ENCODE measurements around the gene AGO1. TPM values are rescaled to one million over a fixed set of nuclear protein-coding genes. Genes with fewer than 3 reads are reported as not detected.

AGO1 gene
- total RNA-seq (2021; fragmentation: NEBNext Ultra II Directional; extraction: Animal tissue kit (Norgen Biotek cat#: 25700)) (71.2 and 73.7 TPM in 2 replicates), polyA plus RNA-seq (2011; rRNA removed) (15.1 and 18.0 TPM in 2 replicates), polyA minus RNA-seq (2011; rRNA and poly(A)+ RNA removed) (105 and 117 TPM in 2 replicates)
- 15.7 TPM for polyA plus RNA-seq (2011; cell fraction: cytosol; rRNA removed)
- 31.2 TPM for polyA plus RNA-seq (2011; cell fraction: nucleus; rRNA removed)
- 15.6 to 21.9 TPM (median 20.5 TPM) in 4 replicates for polyA plus RNA-seq (2012, experiment 1 of 2)
- polyA plus RNA-seq (2012, experiment 2 of 2): 3.6 TPM
- polyA plus RNA-seq (2013, experiment 1 of 2): 17.0 TPM
- 16.4 TPM for polyA plus RNA-seq (2013, experiment 2 of 2)
- 49.0 TPM for polyA minus RNA-seq (2011; cell fraction: cytosol; rRNA and poly(A)+ RNA removed)
- 35.3 TPM for polyA minus RNA-seq (2011; cell fraction: nucleus; rRNA and poly(A)+ RNA removed)
- long read RNA-seq, experiment 1, partial matches to known transcripts: 0 of 22 reads
- long read RNA-seq, experiment 1, other reads (novel, unspliced or antisense): 22 of 22 reads
- long read RNA-seq, experiment 2, partial matches to known transcripts: 0 of 3 reads
- long read RNA-seq, experiment 2, other reads (novel, unspliced or antisense): 3 of 3 reads

GRCh38 chr1:35882945-35883634, at the start of gene AGO1:
Gene AGO1, plus strand, starts transcription at chr1:35883209. Its CDS starts 213 bp downstream, at chr1:35883422.
- H4K8ac ChIP-seq (ENCODE audit: extremely low read depth, insufficient read depth, low read length): peak within 1 kb of the TSS; percentile 90
- CTCF ChIA-PET (ENCODE audit: partially characterized antibody): interaction anchor here (0.8 to 3.4 kb wide), 12 partner anchors 10 to 157 kb away, joined by 3 to 22 read pairs (median 4); no protein-coding TSS in a partner anchor
- no peak within 1 kb of the TSS for H2BK12ac ChIP-seq (ENCODE audit: low read depth, low read length)
- no peak for FAIRE-seq
- peak within 1 kb of the TSS; percentile 38 to 74 (median 73) for H3K9ac ChIP-seq (replicated peaks in 1 of 4; ENCODE audit: extremely low read depth in 1 of 4, low read depth in 3 of 4, low read length in 3 of 4)
- H2BK15ac ChIP-seq (ENCODE audit: low read length): peak within 1 kb of the TSS; percentile 37; the same call in 1 of the 2 replicates
- H3K4me3 ChIP-seq (ENCODE audit: extremely low read depth in 1 of 4, insufficient read depth in 2 of 4, low read depth in 3 of 4, low read length in 4 of 4): peak within 1 kb of the TSS; percentile 90 to 99 (median 98)
- peak within 1 kb of the TSS; percentile 39 for H4K91ac ChIP-seq (replicated peaks; ENCODE audit: insufficient read length, low read length)
- no peak within 1 kb of the TSS for H3K14ac ChIP-seq (ENCODE audit: insufficient read length)
- H2BK120ac ChIP-seq (replicated peaks; ENCODE audit: low read depth, low read length): no peak within 1 kb of the TSS
- no peak within 1 kb of the TSS for H3K23ac ChIP-seq (ENCODE audit: insufficient read length)
- H2BK20ac ChIP-seq (ENCODE audit: low read length): peak within 1 kb of the TSS; percentile 28; the same call in 1 of the 2 replicates
- peak; percentile 85 to 99 for DNase-seq (ENCODE audit: low read depth in 1 of 2, low spot score in 2 of 2)
- H3K36me3 ChIP-seq (ENCODE audit: control insufficient read depth in 2 of 4, insufficient read depth in 4 of 4, low read length in 3 of 4): no peaks in the 10 kb centered on the region
- H2BK5ac ChIP-seq (ENCODE audit: low read depth, low read length): peak within 1 kb of the TSS; percentile 90; the same call in 1 of the 2 replicates
- H3K23me2 ChIP-seq (ENCODE audit: low read depth, low read length): peaks cover 10% of the 10 kb centered on the region
- WGBS, 2 experiments (ENCODE audit: extremely low coverage in 1 of 2, insufficient coverage in 1 of 2, insufficient read length in 1 of 2, insufficient replicate concordance in 2 of 2, low coverage in 1 of 2, low lambda C conversion rate in 2 of 2, missing lambda C conversion rate in 1 of 2): 2% methylated on average over 56 of the region's 58 CpGs; no CpG with 5 or more reads in 1 of the 2 experiments
- no peak within 1 kb of the TSS for H2AK5ac ChIP-seq (ENCODE audit: low read depth, low read length)
- H3K18ac ChIP-seq (ENCODE audit: extremely low read depth, low read length): peak within 1 kb of the TSS; percentile 85
- H3K79me1 ChIP-seq (ENCODE audit: low read depth, low read length): peaks cover 12% of the 10 kb centered on the region
- H3K79me2 ChIP-seq (ENCODE audit: control insufficient read depth in 1 of 2, insufficient read depth in 2 of 2, low read length in 2 of 2): peaks cover 16 to 41% of the 10 kb centered on the region in 2 experiments
- peaks cover 0 to 5% (median 2%) of the 10 kb centered on the region in 4 experiments; a peak in 2 of 7 replicates for H3K27me3 ChIP-seq (replicated peaks in 1 of 4; ENCODE audit: control insufficient read depth in 3 of 4, extremely low read depth in 1 of 4, insufficient read depth in 3 of 4, low read length in 3 of 4)
- no peaks in the 10 kb centered on the region for H3K9me3 ChIP-seq (ENCODE audit: insufficient read depth in 2 of 2, low read depth in 1 of 2, low read length in 1 of 2)
- peak within 1 kb of the TSS; percentile 55 for H3K4ac ChIP-seq (replicated peaks; ENCODE audit: insufficient read length, low read depth, low read length)
- H3K27ac ChIP-seq (ENCODE audit: low read depth, low read length): 0 out of 2 replicates have a peak within 1 kb of the TSS, but pooled peaks have one; percentile 42
- peak within 1 kb of the TSS; percentile 59 for H2AFZ ChIP-seq (ENCODE audit: low read length)
- peaks cover 14 to 32% (median 29%) of the 10 kb centered on the region in 4 experiments for H3K4me1 ChIP-seq (replicated peaks in 1 of 4; ENCODE audit: control insufficient read depth in 3 of 4, insufficient read depth in 4 of 4, low read length in 3 of 4)
- POLR2A ChIA-PET (ENCODE audit: partially characterized antibody): interaction anchor here (3.2 kb wide), 1 partner anchor 48 kb away, joined by 19 read pairs; the partner anchor contains the start of gene AGO3
- H4K20me1 ChIP-seq (replicated peaks in 1 of 2; ENCODE audit: control insufficient read depth in 1 of 2, insufficient read depth in 2 of 2, low read length in 2 of 2): peaks cover 13 to 20% of the 10 kb centered on the region in 2 experiments
- peak within 1 kb of the TSS; percentile 69 for H4K5ac ChIP-seq (ENCODE audit: insufficient read length, low read depth, low read length)
- H3K4me2 ChIP-seq (ENCODE audit: insufficient read depth in 1 of 2, low read depth in 2 of 2, low read length in 2 of 2): peak within 1 kb of the TSS; percentile 80 to 97
- peak within 1 kb of the TSS; percentile 75 for H3K56ac ChIP-seq (replicated peaks; ENCODE audit: insufficient read length, low read depth, low read length)
- no peak for TF ChIP-seq SP4 (IDR thresholded peaks at IDR 0.05; ENCODE audit: low read length)
- no peak for TF ChIP-seq SUZ12 (IDR thresholded peaks at IDR 0.05; ENCODE audit: low read length)
- TF ChIP-seq, protein P1, sequence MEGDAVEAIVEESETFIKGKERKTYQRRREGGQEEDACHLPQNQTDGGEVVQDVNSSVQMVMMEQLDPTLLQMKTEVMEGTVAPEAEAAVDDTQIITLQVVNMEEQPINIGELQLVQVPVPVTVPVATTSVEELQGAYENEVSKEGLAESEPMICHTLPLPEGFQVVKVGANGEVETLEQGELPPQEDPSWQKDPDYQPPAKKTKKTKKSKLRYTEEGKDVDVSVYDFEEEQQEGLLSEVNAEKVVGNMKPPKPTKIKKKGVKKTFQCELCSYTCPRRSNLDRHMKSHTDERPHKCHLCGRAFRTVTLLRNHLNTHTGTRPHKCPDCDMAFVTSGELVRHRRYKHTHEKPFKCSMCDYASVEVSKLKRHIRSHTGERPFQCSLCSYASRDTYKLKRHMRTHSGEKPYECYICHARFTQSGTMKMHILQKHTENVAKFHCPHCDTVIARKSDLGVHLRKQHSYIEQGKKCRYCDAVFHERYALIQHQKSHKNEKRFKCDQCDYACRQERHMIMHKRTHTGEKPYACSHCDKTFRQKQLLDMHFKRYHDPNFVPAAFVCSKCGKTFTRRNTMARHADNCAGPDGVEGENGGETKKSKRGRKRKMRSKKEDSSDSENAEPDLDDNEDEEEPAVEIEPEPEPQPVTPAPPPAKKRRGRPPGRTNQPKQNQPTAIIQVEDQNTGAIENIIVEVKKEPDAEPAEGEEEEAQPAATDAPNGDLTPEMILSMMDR (IDR thresholded peaks at IDR 0.05; ENCODE audit: control extremely low read depth in 1 of 3, insufficient read depth in 1 of 3, low read depth in 1 of 3, low read length in 3 of 3): peak; percentile 90 to 95 (median 94)
- TF ChIP-seq CHD2 (IDR thresholded peaks at IDR 0.05; ENCODE audit: low read length): 0 out of 2 replicates have a peak, but pooled peaks have one; percentile 35
- peak; percentile 77 for TF ChIP-seq NRF1 (IDR thresholded peaks at IDR 0.05; ENCODE audit: low read depth, low read length)
- peak in 1 of 2 experiments; percentile 47; a peak in 1 of 3 replicates for TF ChIP-seq POLR2A (IDR thresholded peaks at IDR 0.05; ENCODE audit: control extremely low read depth in 1 of 2, low read depth in 2 of 2, low read length in 2 of 2)
